Muscle of leg (tissue), 11 donors: ENCODE measurements around the gene ZBTB20. TPM values are rescaled to one million over a fixed set of nuclear protein-coding genes. Genes with fewer than 3 reads are reported as not detected.
A peak's percentile ranks its signal among the peaks of the same experiment; 100 is the strongest.

Source experiments
- DNase-seq: peaks from one replicate; pipeline ENCODE4 v3.0.0; 2013
- H3K27ac ChIP-seq: one replicate; pipeline ENCODE4 v1.5.1; 2013; ENCODE audit warnings: mild to moderate bottlenecking, low read length, control low read depth
- H3K27me3 ChIP-seq: one replicate; pipeline ENCODE4 v1.6.1; 2013; ENCODE audit warnings: low read length; ENCODE audit not compliant: control insufficient read depth, insufficient read depth
- H3K36me3 ChIP-seq: one replicate; pipeline ENCODE4 v1.6.1; 2013; ENCODE audit warnings: low read length; ENCODE audit not compliant: control insufficient read depth, insufficient read depth
- H3K4me1 ChIP-seq: one replicate; pipeline ENCODE4 v1.6.1; 2013; ENCODE audit warnings: low read length; ENCODE audit not compliant: control insufficient read depth, insufficient read depth
- H3K4me3 ChIP-seq: one replicate; pipeline ENCODE4 v1.5.1; 2013; ENCODE audit warnings: low read length, control low read depth
- H3K9me3 ChIP-seq: replicated peaks from 2 replicates; pipeline ENCODE4 v1.6.1; 2013; ENCODE audit warnings: low read depth, low read length; ENCODE audit not compliant: control insufficient read depth
- WGBS: methylation state at CpG from one replicate; pipeline ENCODE4 v1.1.5; 2013; ENCODE audit warnings: missing lambda C conversion rate; ENCODE audit not compliant: insufficient coverage; 5-methylcytosine and 5-hydroxymethylcytosine counted together
- polyA plus RNA-seq, 8 donors: library from polyadenylated mRNA; unstranded; fragments of 120-200 nt; gene quantifications; one replicate each; pipeline versions ENCODE4 v1.2.1 to v1.2.3, GENCODE V29; 2013; ENCODE audit warnings: inconsistent platforms in 1 of 8, low replicate concordance in 1 of 8; ENCODE audit not compliant: insufficient read length in 8 of 8, insufficient read depth in 1 of 8
- total RNA-seq: library from RNA; stranded (reverse); fragments of 120-200 nt; gene quantifications from one replicate; pipeline ENCODE4 v1.2.4, GENCODE V29; 2013

ZBTB20 gene
- total and polyA plus RNA-seq, 9 donors: 1.0 to 16.6 (median 2.8) TPM

DNA sequence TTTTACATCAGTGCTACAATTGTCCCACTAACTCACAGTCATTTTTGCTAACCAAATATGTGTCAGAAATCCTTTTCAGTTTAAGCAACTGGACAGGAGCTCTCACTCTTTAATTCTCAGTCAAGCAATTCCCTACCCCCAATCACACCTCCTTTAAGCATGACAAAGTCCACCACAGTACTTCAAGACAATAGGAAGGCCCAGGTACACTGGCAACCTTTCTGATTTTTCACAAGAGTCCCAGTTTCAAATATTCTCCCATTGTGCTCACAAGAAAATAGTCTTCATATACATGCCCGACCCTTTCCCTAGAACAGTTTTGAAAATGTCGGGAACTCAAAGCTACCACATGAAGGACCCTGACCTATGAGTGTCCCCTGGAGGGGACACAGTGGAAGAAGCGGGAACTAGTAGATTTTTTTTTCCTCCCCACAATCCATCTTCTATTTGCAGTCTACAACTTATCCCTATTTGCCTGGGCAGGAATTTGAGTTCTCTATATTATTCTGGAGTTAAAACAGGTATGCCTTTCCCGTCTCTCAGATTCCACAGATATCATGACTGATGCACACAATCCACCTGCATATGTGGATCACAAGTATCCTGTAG, 439.7 kb downstream of the ZBTB20 start:
- no peak for DNase-seq
- no CpG with 5 or more reads among the region's 4 CpGs for WGBS
- H3K27ac ChIP-seq: no peak overlapping the region

DNA sequence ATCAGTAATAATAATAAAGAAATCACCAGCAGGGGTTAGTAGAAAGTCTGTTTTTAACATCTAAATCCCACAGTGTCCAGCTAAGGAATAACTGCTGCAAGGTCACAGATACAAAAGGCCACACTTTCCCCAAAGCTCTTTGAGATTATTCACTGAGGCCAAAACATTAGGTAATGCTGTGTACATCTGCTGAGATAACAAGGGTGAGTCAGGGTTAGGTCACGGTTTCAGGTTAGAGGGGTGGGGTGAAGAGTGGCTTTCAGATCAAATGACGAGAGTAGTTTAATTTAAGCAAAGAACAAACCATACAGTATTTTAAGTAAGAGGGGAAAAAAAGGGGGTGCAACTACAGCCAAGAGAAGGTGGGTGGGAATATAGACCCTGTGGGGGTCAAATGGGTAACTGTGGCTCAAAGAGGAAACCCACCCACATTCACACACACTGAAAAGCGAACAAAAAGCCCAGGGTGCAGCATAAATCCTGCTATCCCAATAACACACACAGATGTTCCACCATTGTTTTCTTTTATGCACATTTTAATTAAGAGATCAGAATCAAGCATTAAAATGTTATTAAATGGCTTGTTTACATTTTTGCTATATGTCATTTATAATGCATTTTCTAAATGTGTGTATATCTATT, 440.4 kb downstream of the ZBTB20 start:
- Histone ChIP-seq H3K4me1 (no peaks in the 10 kb centered on the region), H3K9me3 (no peaks in the 10 kb centered on the region), H3K27ac (no peak overlapping the region), H3K36me3 (no peaks in the 10 kb centered on the region), H3K4me3 (no peak overlapping the region), H3K27me3 (no peaks in the 10 kb centered on the region)
- DNase-seq: no peak
- no CpG with 5 or more reads among the region's 3 CpGs for WGBS

More for the DNA sequence above, 439.7 kb downstream of the ZBTB20 start:
- Histone ChIP-seq H3K36me3 (no peaks in the 10 kb centered on the region), H3K9me3 (no peaks in the 10 kb centered on the region), H3K4me3 (no peak overlapping the region), H3K4me1 (no peaks in the 10 kb centered on the region), H3K27me3 (no peaks in the 10 kb centered on the region)

DNA sequence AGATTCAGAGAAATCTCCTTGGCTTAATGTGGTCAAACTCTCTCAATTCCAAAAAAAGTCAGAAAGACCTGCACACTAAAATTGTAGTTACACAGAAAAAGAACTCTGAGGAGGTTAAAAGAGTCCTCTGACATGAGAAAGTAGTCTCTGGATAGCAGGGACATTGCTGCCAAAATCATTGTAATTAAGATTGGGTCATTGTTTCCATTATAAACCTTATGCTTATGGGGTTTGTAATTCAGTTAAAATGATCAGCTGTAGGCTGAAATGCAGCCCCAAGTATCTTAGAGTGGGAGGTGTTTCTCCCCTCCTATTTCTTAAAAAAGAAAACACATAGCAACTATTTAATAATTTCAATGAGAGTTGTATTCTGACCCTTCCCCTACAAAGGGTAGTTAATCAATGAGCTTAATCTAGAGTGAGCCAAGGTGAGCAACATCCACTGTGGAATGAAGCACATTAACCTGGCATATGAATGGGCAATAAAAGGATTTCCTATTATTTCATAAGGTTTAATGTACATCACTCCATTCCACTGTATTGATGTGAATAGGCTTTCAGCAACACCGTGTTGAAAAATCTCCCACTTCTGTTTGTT, 446.4 kb downstream of the ZBTB20 start:
- peak; percentile 65 for DNase-seq
- H3K4me3 ChIP-seq: no peak overlapping the region
- H3K27me3 ChIP-seq: no peaks in the 10 kb centered on the region
- H3K36me3 ChIP-seq: no peaks in the 10 kb centered on the region
- no CpG with 5 or more reads among the region's 1 CpG for WGBS
- H3K27ac ChIP-seq: no peak overlapping the region
- no peaks in the 10 kb centered on the region for H3K4me1 ChIP-seq
- H3K9me3 ChIP-seq: no peaks in the 10 kb centered on the region

DNA sequence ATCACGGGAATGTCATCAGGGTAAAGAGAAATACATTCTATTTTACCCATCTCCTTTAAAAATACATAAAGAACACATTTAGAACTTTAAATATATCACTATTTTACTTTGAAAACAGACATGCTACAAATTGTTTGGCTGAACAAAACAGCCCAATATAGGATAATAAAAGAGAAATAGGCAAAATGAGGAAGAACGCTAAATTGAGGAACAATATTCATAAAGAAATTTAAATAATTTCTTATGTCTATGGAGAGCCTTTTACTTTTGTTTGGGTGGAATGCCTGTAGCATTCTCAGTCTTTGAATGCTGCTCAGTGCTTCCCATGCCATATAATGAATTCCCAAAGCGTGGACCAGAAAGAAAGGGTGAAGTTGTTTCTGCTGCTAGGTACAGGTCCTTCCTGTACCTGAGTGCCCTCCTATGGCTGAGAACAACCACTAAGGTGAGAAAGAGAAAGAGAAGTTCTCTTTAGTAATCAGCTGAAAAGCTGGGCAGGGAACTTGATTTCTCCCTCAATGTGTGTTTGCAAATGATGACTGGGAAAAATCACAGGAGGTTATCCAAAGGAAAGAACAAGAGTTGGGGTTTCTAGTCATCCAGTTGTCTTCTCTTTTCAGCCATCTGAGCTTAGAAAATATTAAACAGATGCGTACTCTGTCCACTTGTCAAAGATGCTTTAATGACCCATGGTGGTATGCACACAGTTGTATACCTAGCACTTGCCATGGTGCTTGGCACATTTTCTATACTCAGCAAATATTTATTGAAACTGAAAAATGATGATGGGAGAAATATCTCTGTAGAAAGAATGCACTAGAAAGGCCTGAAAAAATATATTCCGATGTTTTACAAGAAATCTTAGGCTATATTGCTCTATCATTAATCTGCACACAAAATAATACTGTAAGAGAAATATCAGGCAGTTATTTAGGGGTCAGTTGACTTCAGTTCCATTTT, 448.7 kb downstream of the ZBTB20 start:
- Histone ChIP-seq H3K27me3 (no peaks in the 10 kb centered on the region), H3K36me3 (no peaks in the 10 kb centered on the region), H3K4me1 (no peaks in the 10 kb centered on the region), H3K4me3 (no peak overlapping the region), H3K27ac (no peak overlapping the region), H3K9me3 (no peaks in the 10 kb centered on the region)
- 100% methylated on average over 1 of the region's 5 CpGs for WGBS
- DNase-seq: no peak

DNA sequence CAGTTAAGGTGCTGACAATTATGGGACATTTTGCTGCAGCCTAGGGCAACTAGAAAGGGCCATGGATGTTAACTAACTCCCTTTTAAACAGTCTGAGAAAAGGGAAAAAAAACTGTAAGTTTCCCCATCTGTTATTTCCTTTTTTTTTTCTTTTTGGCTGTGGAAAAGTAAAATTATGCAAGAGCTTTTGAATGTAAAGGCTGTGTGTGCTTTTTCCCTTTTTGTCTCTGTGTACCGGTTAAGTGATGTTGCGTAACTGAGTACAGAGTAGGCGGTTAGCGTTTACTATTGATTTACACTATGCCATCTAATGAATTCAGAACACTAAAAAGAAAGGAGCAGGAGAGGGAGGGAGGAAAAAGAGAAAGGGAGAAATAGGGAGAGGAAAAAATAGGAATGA, 449.7 kb downstream of the ZBTB20 start:
- Histone ChIP-seq H3K27me3 (no peaks in the 10 kb centered on the region), H3K4me3 (no peak overlapping the region), H3K9me3 (no peaks in the 10 kb centered on the region), H3K4me1 (no peaks in the 10 kb centered on the region), H3K27ac (no peak overlapping the region), H3K36me3 (no peaks in the 10 kb centered on the region)
- no CpG with 5 or more reads among the region's 4 CpGs for WGBS
- peak; percentile 44 for DNase-seq

DNA sequence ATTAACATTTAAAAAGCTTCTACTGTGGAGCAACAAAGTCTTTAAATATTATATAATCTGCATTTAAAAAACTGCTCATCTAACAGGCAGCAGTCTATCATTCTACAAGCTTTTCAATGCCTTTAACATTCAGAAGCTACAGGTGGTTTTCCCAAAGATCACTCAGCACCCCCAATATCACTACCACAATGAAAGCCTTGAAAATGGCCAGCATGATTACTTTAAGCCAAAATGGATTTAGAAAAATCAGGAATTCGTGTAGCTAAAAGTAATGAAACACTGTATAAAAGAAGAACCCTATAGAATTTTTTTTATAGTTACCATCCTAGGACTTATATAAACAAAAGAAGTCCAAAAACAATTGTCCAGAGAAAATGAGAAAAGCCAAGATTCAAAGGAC, 452.8 kb downstream of the ZBTB20 start:
- H3K4me1 ChIP-seq: no peaks in the 10 kb centered on the region
- no peak overlapping the region for H3K27ac ChIP-seq
- no peak overlapping the region for H3K4me3 ChIP-seq
- no peaks in the 10 kb centered on the region for H3K36me3 ChIP-seq
- H3K27me3 ChIP-seq: no peaks in the 10 kb centered on the region
- DNase-seq: no peak
- no CpG with 5 or more reads among the region's 1 CpG for WGBS
- no peaks in the 10 kb centered on the region for H3K9me3 ChIP-seq

DNA sequence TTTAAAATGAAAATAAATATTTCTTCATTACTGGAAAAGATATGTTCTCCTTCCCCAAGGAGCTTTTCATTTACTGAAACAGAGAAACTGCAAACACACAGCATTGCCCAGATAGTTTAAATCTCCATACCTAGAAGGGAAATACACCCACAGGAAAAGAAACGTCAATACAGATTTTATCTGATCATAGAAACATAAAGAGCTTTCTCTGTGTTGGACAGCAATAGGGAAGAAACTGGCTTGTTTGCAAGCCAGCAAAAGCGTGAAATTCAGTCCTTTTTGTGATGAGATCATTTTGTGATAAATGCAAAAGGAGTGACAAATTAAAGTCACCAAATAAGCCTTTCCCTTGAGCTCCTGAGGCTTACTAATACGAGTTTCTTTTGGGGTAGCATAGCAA, 455.2 kb downstream of the ZBTB20 start:
- Histone ChIP-seq H3K4me3 (no peak overlapping the region), H3K27me3 (no peaks in the 10 kb centered on the region), H3K36me3 (no peaks in the 10 kb centered on the region), H3K9me3 (no peaks in the 10 kb centered on the region), H3K4me1 (peaks cover 2% of the 10 kb centered on the region), H3K27ac (no peak overlapping the region)
- 60% methylated on average over 1 of the region's 3 CpGs for WGBS
- no peak for DNase-seq

DNA sequence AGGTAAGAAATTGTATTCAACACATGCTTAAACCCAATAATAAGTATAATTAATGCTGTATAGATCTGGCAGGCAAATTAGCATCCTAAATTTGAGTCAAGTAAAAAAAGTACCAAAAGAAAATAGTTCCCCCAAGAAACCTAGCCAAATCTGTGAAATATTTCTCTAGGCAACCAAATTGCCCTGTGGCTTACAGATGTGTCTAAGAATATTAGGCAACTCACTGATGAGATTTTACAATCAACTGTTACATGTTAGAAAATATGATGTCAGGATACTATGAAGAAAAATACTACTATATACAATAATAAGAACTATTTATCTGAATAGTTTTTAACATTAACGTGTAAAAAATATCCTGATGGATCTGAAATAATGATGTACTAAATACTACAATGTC, 456.2 kb downstream of the ZBTB20 start:
- no CpG with 5 or more reads among the region's 1 CpG for WGBS
- H3K27me3 ChIP-seq: no peaks in the 10 kb centered on the region

DNA sequence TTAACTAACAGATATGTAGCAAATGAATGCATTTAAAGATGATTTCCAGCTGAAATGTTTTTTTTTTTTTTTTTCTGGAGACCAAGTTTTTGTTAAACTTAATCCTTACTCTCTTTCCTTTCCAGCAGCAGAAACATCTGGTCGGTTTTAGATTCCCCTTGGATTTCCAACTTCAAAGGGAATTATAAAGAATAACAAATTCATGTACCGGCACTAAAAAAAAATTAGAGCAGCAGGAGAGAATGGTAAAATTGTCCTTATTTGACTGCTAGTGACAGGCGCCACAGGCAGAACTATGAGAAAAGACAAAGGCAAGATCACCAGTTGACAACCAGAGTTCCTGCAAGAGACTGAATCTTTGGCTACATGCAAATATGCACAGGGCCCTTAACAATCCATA, 459.9 kb downstream of the ZBTB20 start:
- H3K9me3 ChIP-seq: no peaks in the 10 kb centered on the region
- H3K27me3 ChIP-seq: no peaks in the 10 kb centered on the region
- H3K4me1 ChIP-seq: peaks cover 2% of the 10 kb centered on the region
- H3K36me3 ChIP-seq: no peaks in the 10 kb centered on the region
- H3K4me3 ChIP-seq: no peak overlapping the region
- H3K27ac ChIP-seq: peak overlapping the region; percentile 25
- DNase-seq: peak; percentile 92
- WGBS: 60% methylated on average over 1 of the region's 3 CpGs

More for the DNA sequence above, 456.2 kb downstream of the ZBTB20 start:
- H3K27ac ChIP-seq: no peak overlapping the region
- H3K4me1 ChIP-seq: peaks cover 2% of the 10 kb centered on the region
- DNase-seq: no peak
- no peak overlapping the region for H3K4me3 ChIP-seq
- H3K36me3 ChIP-seq: no peaks in the 10 kb centered on the region
- H3K9me3 ChIP-seq: no peaks in the 10 kb centered on the region

DNA sequence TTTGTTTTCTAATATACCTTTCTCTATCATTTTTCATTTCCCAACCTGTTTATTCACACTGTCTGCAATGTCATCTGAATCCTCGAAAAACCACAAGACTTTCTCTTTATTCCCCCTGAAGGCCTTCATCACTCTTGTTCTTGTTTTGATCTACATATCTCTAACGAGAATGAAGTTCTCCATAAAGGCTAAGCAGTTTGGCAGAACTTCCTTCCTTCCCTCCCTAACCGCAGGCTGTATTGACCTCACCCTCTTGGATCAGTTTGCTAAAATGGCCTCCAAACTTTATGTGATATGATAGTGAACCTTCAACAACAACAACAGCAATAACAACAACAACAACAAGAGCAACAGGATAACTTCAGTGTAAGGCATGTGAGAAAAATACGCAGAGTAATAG, 460.5 kb downstream of the ZBTB20 start:
- no peaks in the 10 kb centered on the region for H3K27me3 ChIP-seq
- peak; percentile 67 for DNase-seq
- peaks cover 2% of the 10 kb centered on the region for H3K4me1 ChIP-seq
- no peaks in the 10 kb centered on the region for H3K36me3 ChIP-seq
- H3K9me3 ChIP-seq: no peaks in the 10 kb centered on the region
- H3K4me3 ChIP-seq: no peak overlapping the region
- H3K27ac ChIP-seq: peak overlapping the region; percentile 25
- 50% methylated on average over 1 of the region's 4 CpGs for WGBS
